Effector memory CD8-positive, alpha-beta T cell (primary cell): ENCODE results near the gene TCFL5.
A peak's percentile ranks its signal among the peaks of the same experiment; 100 is the strongest.

ENCODE experiments used
- ATAC-seq: fragments of 150-1000 bp; cut with Tn5 transposase; replicated peaks from 2 replicates; pipeline ENCODE4 v1.10.0; 2021; ENCODE audit warnings: mild to moderate bottlenecking, moderate library complexity
- DNase-seq, 3 experiments: peaks; one replicate each; pipeline ENCODE4 v3.0.0; 2021
- H3K27ac Mint-ChIP-seq, 2 donors: one replicate each; pipeline ENCODE4 v1.8.0; 2022; ENCODE audit warnings: mild to moderate bottlenecking in 2 of 2, mixed read lengths in 2 of 2, moderate library complexity in 2 of 2
- H3K27me3 Mint-ChIP-seq, 2 donors: one replicate each; pipeline ENCODE4 v1.8.0; 2022; ENCODE audit warnings: mixed read lengths in 2 of 2
- H3K36me3 Mint-ChIP-seq: one replicate; pipeline ENCODE4 v1.8.0; 2022; ENCODE audit warnings: mild to moderate bottlenecking, moderate library complexity, mixed read lengths; ENCODE audit not compliant: insufficient read depth
- H3K4me1 Mint-ChIP-seq, 2 donors: one replicate each; pipeline ENCODE4 v1.8.0; 2022; ENCODE audit warnings: low read depth in 2 of 2, mixed read lengths in 2 of 2
- H3K4me3 Mint-ChIP-seq, 2 donors: one replicate each; pipeline ENCODE4 v1.8.0; 2022; ENCODE audit warnings: mild to moderate bottlenecking in 2 of 2, mixed read lengths in 2 of 2, moderate library complexity in 2 of 2
- H3K9me3 Mint-ChIP-seq, 2 donors: one replicate each; pipeline ENCODE4 v1.8.0; 2022; ENCODE audit warnings: mixed read lengths in 2 of 2

The TCFL5 gene

GRCh38 chr20:62890444-62890843 lies 28.8 kb upstream of the TCFL5 start:
- H3K9me3 Mint-ChIP-seq: no peaks in the 10 kb centered on the region
- no peak for DNase-seq
- H3K4me3 Mint-ChIP-seq: no peak overlapping the region
- peaks cover 4 to 6% of the 10 kb centered on the region in 2 donors for H3K4me1 Mint-ChIP-seq
- H3K36me3 Mint-ChIP-seq: peaks cover 79% of the 10 kb centered on the region
- no peaks in the 10 kb centered on the region for H3K27me3 Mint-ChIP-seq
- H3K27ac Mint-ChIP-seq: peak overlapping the region in 1 of 2 donors; percentile 76
- ATAC-seq: no peak

- Mint-ChIP-seq H3K4me3 (no peak overlapping the region), H3K27me3 (no peaks in the 10 kb centered on the region), H3K4me1 (peaks cover 4 to 6% of the 10 kb centered on the region in 2 donors), H3K9me3 (no peaks in the 10 kb centered on the region), H3K27ac (no peak overlapping the region), H3K36me3 (peaks cover 73% of the 10 kb centered on the region)
- DNase-seq (no peak), ATAC-seq (no peak)
Measured at GRCh38 chr20:62889871-62890270, 28.2 kb upstream of the TCFL5 start.

- Mint-ChIP-seq H3K36me3 (peaks cover 69% of the 10 kb centered on the region), H3K4me1 (peaks cover 4 to 6% of the 10 kb centered on the region in 2 donors), H3K9me3 (no peaks in the 10 kb centered on the region), H3K27me3 (no peaks in the 10 kb centered on the region), H3K27ac (no peak overlapping the region), H3K4me3 (no peak overlapping the region)
- no peak for ATAC-seq
- DNase-seq: no peak
Measured at GRCh38 chr20:62889411-62889810, 27.8 kb upstream of the TCFL5 start.

GRCh38 chr20:62888910-62889309 lies 27.3 kb upstream of the TCFL5 start:
- Mint-ChIP-seq H3K4me3 (no peak overlapping the region), H3K4me1 (peaks cover 4 to 6% of the 10 kb centered on the region in 2 donors), H3K27ac (no peak overlapping the region), H3K9me3 (no peaks in the 10 kb centered on the region), H3K27me3 (no peaks in the 10 kb centered on the region), H3K36me3 (peaks cover 64% of the 10 kb centered on the region)
- ATAC-seq (no peak), DNase-seq (no peak)

- H3K4me1 Mint-ChIP-seq: peaks cover 4 to 6% of the 10 kb centered on the region in 2 donors
- H3K9me3 Mint-ChIP-seq: no peaks in the 10 kb centered on the region
- no peak overlapping the region for H3K4me3 Mint-ChIP-seq
- no peak for DNase-seq
- no peak for ATAC-seq
- peaks cover 63% of the 10 kb centered on the region for H3K36me3 Mint-ChIP-seq
- no peak overlapping the region for H3K27ac Mint-ChIP-seq
- no peaks in the 10 kb centered on the region for H3K27me3 Mint-ChIP-seq
Measured at GRCh38 chr20:62888406-62888805, 26.8 kb upstream of the TCFL5 start.

- no peak overlapping the region for H3K27ac Mint-ChIP-seq
- H3K27me3 Mint-ChIP-seq: no peaks in the 10 kb centered on the region
- ATAC-seq (no peak), DNase-seq (no peak)
- H3K9me3 Mint-ChIP-seq: no peaks in the 10 kb centered on the region
- peaks cover 57% of the 10 kb centered on the region for H3K36me3 Mint-ChIP-seq
- peaks cover 4 to 6% of the 10 kb centered on the region in 2 donors for H3K4me1 Mint-ChIP-seq
- no peak overlapping the region for H3K4me3 Mint-ChIP-seq
Measured at GRCh38 chr20:62887860-62888239, 26.2 kb upstream of the TCFL5 start.

GRCh38 chr20:62887152-62887859 lies 25.7 kb upstream of the TCFL5 start:
- H3K9me3 Mint-ChIP-seq: no peaks in the 10 kb centered on the region

GRCh38 chr20:62886709-62887058 lies 25.1 kb upstream of the TCFL5 start:
- H3K4me1 Mint-ChIP-seq: peaks cover 4 to 6% of the 10 kb centered on the region in 2 donors
- no peak overlapping the region for H3K27ac Mint-ChIP-seq
- no peaks in the 10 kb centered on the region for H3K9me3 Mint-ChIP-seq
- H3K36me3 Mint-ChIP-seq: peaks cover 45% of the 10 kb centered on the region
- DNase-seq: no peak
- H3K27me3 Mint-ChIP-seq: no peaks in the 10 kb centered on the region
- no peak for ATAC-seq
- no peak overlapping the region for H3K4me3 Mint-ChIP-seq

More at GRCh38 chr20:62887152-62887859, 25.7 kb upstream of the TCFL5 start:
- DNase-seq (peak; percentile 25 to 31 (median 27)), ATAC-seq (peak; percentile 79)
- Mint-ChIP-seq H3K4me1 (peaks cover 4 to 6% of the 10 kb centered on the region in 2 donors), H3K27me3 (no peaks in the 10 kb centered on the region), H3K36me3 (peaks cover 52% of the 10 kb centered on the region), H3K4me3 (no peak overlapping the region), H3K27ac (no peak overlapping the region)

GRCh38 chr20:62885896-62886708 lies 24.5 kb upstream of the TCFL5 start:
- ATAC-seq: no peak
- peaks cover 40% of the 10 kb centered on the region for H3K36me3 Mint-ChIP-seq

GRCh38 chr20:62885046-62885895 lies 23.6 kb upstream of the TCFL5 start:
- Mint-ChIP-seq H3K36me3 (peaks cover 31% of the 10 kb centered on the region), H3K4me1 (peaks cover 4 to 6% of the 10 kb centered on the region in 2 donors), H3K4me3 (no peak overlapping the region), H3K27ac (no peak overlapping the region), H3K9me3 (no peaks in the 10 kb centered on the region), H3K27me3 (no peaks in the 10 kb centered on the region)
- DNase-seq (no peak), ATAC-seq (no peak)

More at GRCh38 chr20:62885896-62886708, 24.5 kb upstream of the TCFL5 start:
- Mint-ChIP-seq H3K4me3 (no peak overlapping the region), H3K4me1 (peaks cover 4 to 6% of the 10 kb centered on the region in 2 donors), H3K27me3 (no peaks in the 10 kb centered on the region), H3K9me3 (no peaks in the 10 kb centered on the region), H3K27ac (no peak overlapping the region)
- DNase-seq: no peak

GRCh38 chr20:62884556-62884955 lies 22.9 kb upstream of the TCFL5 start:
- no peaks in the 10 kb centered on the region for H3K9me3 Mint-ChIP-seq
- peaks cover 4 to 6% of the 10 kb centered on the region in 2 donors for H3K4me1 Mint-ChIP-seq
- ATAC-seq (no peak), DNase-seq (no peak)
- H3K36me3 Mint-ChIP-seq: peaks cover 24% of the 10 kb centered on the region
- H3K27ac Mint-ChIP-seq: no peak overlapping the region
- no peaks in the 10 kb centered on the region for H3K27me3 Mint-ChIP-seq
- H3K4me3 Mint-ChIP-seq: no peak overlapping the region

GRCh38 chr20:62882426-62882825 lies 20.8 kb upstream of the TCFL5 start:
- no peaks in the 10 kb centered on the region for H3K9me3 Mint-ChIP-seq
- H3K27ac Mint-ChIP-seq: no peak overlapping the region
- no peak overlapping the region for H3K4me3 Mint-ChIP-seq
- no peaks in the 10 kb centered on the region for H3K27me3 Mint-ChIP-seq
- H3K4me1 Mint-ChIP-seq: peaks cover 4% of the 10 kb centered on the region in 2 donors
- H3K36me3 Mint-ChIP-seq: peaks cover 10% of the 10 kb centered on the region
- no peak for ATAC-seq
- no peak for DNase-seq

- DNase-seq (no peak), ATAC-seq (no peak)
- no peak overlapping the region for H3K4me3 Mint-ChIP-seq
- peaks cover 2 to 3% of the 10 kb centered on the region in 2 donors for H3K4me1 Mint-ChIP-seq
- no peaks in the 10 kb centered on the region for H3K9me3 Mint-ChIP-seq
- no peak overlapping the region for H3K27ac Mint-ChIP-seq
- H3K36me3 Mint-ChIP-seq: peaks cover 7% of the 10 kb centered on the region
- H3K27me3 Mint-ChIP-seq: no peaks in the 10 kb centered on the region
Measured at GRCh38 chr20:62881662-62882395, 20.2 kb upstream of the TCFL5 start.
